DMS153 treated with DMSO at 0.1 percent for 48 hours (cell line): Measurements from ENCODE around the gene MICU2.

Experiments
- DNase-seq: peaks from one replicate; lab custom pipeline; 2025; ENCODE audit not compliant: unreplicated experiment; lab: John Stamatoyannopoulos, UW

The MICU2 gene

DNA sequence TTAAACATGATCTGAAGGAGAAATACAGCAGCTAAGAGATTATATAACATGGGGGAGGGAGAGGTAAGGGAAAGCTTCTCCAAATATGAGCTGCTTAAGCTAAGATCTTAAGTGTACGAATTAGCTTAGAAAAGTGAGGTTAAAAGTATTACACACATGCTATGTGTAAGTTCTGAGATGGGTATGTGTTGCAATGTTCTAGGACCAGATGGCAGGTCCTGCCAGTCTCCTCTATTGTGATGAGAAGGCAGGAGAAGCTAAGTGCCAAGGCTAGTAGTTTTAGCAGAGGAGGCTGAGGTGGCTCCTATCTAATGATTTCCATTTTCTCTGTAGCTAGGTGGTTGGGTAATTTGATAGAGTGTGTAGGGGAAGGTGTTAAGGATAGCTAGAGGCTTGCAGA is 57.6 kb downstream of the MICU2 start:
- DNase-seq, result no peak

DNA sequence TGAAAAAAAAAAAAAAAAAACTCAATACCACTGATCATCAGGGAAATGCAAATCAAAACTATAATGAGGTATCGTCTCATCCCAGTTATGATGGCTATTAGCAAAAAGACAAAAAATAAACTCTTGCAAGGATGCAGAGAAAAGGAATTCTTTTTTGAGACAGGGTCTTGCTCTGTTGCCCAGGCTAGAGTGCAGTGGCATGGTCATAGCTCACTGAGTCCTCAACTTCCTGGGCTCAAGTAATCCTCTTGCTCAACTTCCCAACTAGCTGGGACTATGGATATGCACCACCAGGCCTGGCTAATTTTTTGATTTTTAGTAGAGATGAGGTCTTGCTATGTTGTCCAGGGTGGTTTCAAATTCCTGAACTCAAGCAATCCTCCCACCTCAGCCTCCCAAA is 59.5 kb downstream of the MICU2 start:
- no peak for DNase-seq

DNA sequence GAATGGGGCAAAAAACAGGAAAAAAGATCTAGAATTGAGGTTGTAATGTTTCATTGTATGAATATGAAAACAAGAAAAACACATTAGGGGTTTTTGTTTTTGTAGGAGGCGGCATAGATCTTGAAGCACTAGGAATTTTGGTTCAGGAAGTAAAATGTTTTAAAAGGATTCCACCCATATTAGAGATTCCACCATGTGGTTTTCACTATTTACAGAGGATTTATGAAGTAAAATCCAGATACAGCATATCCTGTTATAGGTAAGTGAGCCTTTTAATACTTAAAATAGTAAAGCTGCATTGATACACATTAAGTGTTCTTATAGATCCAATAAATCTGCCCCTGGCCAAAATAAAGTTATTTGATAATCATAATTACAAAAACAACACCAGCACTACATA is 61.4 kb downstream of the MICU2 start:
- no peak for DNase-seq

- DNase-seq, result no peak
Observed at GRCh38 chr13:21541980-21542379, 62.0 kb downstream of the MICU2 start.

DNA sequence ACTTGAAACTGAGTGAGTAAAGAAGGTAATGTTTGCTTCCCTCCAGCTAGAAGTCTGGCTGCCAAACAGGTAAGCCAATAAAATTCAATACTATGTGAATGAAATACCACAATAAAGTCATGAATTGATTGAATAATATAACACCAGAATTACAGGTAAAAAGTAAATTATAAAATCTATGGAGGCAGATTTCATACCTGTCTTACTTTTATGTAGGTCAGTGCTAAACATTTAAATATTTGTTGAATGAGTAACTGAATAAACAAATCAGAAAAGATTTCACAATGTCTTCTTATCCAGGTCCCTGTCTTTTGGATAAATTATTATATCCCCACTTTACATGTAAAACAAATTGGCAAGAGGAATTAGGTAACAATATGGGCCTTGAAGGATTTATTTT is 62.7 kb downstream of the MICU2 start:
- DNase-seq, result no peak

DNA sequence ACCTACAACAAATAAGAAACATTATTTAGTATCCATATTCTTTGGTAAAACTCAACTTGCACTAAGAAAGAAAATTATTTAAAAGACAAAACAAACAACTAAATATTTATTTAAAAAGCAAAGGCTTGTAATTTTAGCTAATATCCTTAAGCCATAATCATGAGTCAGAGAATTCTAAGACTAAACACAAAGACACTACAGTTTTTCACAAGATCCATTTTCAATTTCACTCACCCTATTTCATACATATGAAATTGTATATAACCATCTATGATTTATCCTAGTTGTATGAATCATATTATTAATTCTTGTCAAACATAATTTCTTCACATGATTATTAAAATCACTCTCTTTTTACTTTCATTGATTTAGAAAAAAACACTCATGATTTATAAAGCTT is 64.3 kb downstream of the MICU2 start:
- no peak for DNase-seq

DNA sequence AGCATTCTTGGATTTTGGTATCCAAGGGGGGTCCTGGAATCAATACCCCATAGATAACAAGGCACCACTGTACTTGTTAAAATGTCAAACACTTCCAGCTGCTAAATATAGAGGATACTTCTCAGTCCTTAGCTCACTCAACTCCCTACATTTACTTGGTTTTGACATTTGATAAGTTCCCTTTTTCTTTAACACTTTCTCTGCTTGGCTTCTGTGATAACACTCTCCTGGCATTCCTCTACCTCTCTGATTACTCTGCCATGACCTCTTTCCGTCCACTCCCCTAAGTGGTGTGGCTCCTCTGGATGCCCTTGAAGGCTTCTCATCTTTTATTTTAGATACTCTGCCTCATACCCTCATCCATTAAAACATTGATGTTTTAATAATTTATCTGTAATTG is 65.2 kb downstream of the MICU2 start:
- DNase-seq, result no peak

DNA sequence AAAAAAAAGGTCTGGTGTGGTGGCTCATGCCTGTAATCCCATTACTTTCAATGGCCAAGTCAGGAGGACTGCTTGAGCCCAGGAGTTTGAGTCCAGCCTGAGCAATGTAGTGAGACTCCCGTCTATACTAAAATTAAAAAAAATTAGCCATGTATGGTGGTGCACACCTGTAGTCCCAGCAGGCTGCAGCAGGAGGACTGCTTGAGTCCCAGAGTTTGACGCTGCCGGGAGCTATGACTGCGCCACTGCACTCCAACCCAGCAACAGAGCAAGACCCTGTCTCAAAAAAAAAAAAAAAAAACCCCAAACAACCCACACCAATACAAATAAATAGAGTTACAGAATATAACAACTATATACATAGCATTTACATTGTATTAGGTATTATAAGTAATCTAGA is 65.7 kb downstream of the MICU2 start:
- DNase-seq, result no peak

DNA sequence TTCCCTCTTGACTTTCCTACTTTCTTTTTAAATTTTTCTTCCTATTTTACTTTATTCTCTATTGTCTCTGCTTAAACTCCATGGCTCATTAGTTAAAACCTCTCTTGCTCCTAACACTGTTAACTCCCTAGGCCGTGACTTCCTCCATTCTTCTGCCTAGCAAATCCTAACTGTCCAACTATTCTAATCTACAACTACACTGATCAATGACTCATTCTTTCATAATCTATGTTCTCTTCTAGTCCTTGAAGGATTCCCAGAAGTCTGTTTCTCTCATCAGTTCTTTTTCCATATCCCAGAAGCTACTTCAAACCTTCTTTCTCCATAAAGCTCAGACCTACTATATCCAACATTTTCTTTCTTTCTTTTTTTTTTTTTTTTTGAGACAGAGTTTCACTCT is 66.9 kb downstream of the MICU2 start:
- no peak for DNase-seq

GRCh38 chr13:21534760-21535159 is 69.2 kb downstream of the MICU2 start:
- no peak for DNase-seq

GRCh38 chr13:21531455-21531854 is 72.5 kb downstream of the MICU2 start:
- DNase-seq, result no peak

DNA sequence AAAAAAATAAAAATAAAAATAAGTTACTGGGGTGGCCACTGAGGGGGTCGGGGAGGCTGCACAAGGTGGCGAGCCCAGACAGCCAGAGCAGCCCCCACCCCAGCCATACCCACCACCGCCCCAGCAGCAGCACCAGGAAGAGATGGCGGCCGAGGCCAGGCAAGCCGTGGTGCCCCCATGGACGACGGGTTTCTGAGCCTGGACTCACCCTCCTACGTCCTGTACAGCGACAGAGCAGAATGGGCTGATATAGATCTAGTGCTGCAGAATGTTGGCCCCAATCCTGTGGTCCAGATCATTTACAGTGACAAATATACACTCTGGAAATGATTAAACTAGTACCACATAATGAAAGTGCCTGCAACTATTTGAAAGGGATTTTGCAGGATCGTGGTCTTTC is 73.3 kb downstream of the MICU2 start:
- no peak for DNase-seq

DNA sequence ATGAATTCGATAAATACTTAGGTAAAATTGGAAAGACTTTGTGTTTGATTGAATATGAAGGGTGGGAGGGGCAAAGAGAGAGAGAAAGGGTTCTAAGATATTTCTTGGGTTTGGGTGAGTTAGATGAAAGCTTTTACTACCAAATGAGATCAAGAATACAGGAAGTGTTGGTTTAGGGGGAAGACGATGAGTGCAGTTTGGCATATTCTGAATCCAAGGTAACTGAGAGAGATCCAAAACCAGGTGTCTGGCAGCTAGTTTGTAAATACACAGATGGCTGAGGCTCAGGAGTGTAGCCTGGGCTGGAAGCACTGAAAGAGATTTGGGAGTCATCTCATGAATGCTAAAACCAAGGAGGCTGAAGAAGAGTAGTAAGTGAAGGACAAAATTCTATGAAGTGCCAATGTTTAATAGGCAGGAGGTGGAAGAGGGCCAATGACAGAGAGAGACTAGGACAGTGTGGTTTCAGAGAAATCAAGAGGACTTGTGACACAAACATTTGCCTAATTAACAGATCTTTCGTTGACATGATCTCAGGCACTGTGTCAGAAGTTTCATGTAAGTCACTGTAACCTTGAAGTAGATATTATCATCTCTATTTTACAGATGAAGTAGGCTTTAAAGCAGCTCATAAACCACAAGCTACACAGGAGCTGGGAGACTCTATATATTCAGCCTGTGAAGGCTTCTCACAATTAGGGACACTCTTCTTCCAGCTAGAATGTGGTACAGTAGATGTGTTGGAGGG is 74.7 kb downstream of the MICU2 start:
- no peak for DNase-seq

DNA sequence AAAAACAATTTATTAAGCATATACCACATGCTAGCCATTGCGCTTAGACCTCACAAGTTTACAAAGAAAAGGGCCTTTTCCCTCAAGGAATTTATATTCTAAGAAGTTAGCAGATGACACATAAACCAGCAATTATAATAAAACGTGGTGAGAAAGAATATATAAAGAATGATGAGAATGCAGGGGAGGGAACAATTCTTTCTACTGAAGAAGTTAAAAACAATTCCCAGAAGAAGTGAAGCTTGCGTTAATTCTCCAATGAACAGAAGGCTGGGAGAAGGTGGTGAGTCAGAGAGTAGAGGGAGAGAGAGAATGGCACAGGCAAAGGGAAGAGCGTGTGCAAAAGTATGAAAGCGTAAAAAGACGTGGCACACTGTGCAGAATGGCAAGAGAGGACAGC is 75.4 kb downstream of the MICU2 start:
- no peak for DNase-seq

GRCh38 chr13:21526707-21527540 is 77.0 kb downstream of the MICU2 start:
- DNase-seq, result peak; percentile 4

DNA sequence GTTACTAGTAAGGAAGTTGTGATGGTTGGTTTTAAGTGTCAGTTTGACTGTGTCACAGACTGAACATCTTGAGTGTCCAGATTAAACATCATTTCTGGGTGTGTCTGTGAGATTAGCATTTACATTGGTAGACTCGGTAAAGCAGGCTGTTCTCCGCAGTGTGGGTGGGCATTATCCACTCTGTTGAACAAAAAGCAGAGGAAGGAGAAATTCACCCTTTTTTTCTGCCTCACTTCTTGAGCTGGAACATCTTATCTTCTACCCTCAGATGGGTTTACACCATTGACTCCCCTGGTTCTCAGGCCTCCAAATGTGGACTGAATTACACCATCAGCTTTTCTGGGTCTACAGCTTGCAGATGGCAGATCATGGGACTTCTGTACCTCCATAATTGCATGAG is 81.1 kb downstream of the MICU2 start:
- no peak for DNase-seq

GRCh38 chr13:21522130-21522529 is 81.8 kb downstream of the MICU2 start:
- no peak for DNase-seq

DNA sequence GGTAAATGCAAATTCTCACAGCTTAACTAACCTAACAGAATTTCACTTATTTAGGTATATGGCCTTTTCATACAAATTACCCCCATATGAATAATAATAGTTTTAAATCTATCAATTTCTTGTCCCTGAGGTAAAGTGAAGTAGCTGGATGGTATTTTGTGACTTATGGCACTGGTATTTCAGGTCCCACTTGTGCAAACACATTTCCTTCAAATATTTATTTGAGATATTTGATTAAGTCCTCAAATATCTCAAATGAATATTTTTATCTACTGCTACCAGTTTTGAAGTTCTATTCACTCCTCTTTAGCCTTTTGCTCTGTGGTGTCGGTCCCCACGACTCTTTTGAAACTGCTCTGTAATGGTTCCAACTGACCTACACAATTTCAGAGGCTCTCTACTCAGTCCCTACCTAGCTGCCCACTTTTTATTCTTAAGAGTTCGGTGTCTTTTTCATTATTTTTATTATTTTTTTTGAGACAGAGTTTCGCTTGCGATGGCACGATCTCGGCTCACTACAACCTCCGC is 85.3 kb downstream of the MICU2 start:
- no peak for DNase-seq

DNA sequence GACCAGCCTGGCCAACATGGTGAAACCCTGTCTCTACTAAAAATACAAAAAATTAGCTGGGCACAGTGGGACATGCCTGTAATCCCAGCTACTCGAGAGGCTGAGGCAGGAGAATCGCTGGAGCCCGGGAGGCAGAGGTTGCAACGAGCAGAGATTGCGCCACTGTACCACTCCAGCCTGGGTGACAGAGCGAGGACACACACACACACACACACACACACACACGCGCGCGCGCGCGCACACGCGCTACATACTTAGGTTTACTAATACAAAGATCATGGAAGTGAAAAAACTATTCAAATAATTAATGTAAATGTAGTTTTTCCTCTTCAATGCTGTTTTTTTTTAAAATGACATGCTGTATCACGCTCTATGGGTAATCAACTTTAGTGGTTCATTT is 86.4 kb downstream of the MICU2 start:
- no peak for DNase-seq

GRCh38 chr13:21516805-21517204 is 87.2 kb downstream of the MICU2 start:
- DNase-seq, result no peak

- no peak for DNase-seq
Observed at GRCh38 chr13:21511849-21512248, 92.1 kb downstream of the MICU2 start.

- DNase-seq, result no peak
Observed at GRCh38 chr13:21504379-21504778, 99.6 kb downstream of the MICU2 start.
